GM23248 (cell line): ENCODE data around the gene ZNF22. TPM values are rescaled to one million over a fixed set of nuclear protein-coding genes. Genes with fewer than 3 reads are reported as not detected.

Experiments used
- DNase-seq: peaks from one replicate; pipeline ENCODE4 v3.0.0-alpha.2; 2015
- H2AFZ ChIP-seq: fragments of 200-600 bp; sonication (generic); 2 replicates; pipeline ENCODE4 v1.6.1; 2016; ENCODE audit warnings: antibody characterized with exemption
- H3F3A ChIP-seq: fragments of 200-600 bp; sonication (generic); 2 replicates; pipeline ENCODE4 v1.6.1; 2016; ENCODE audit warnings: mild to moderate bottlenecking, antibody characterized with exemption, mixed run types; ENCODE audit not compliant: insufficient read depth
- H3K27ac ChIP-seq: fragments of 200-600 bp; sonication (generic); 2 replicates; pipeline ENCODE4 v1.5.1; 2016; ENCODE audit warnings: mild to moderate bottlenecking
- H3K27me3 ChIP-seq: fragments of 200-600 bp; sonication (generic); replicated peaks from 2 replicates; pipeline ENCODE4 v1.6.1; 2016; ENCODE audit warnings: mild to moderate bottlenecking; ENCODE audit not compliant: insufficient read depth
- H3K36me3 ChIP-seq: fragments of 200-600 bp; sonication (generic); 2 replicates; pipeline ENCODE4 v1.6.1; 2016; ENCODE audit warnings: low read depth, mild to moderate bottlenecking
- H3K4me1 ChIP-seq: fragments of 200-600 bp; sonication (generic); 2 replicates; pipeline ENCODE4 v1.6.1; 2016; ENCODE audit warnings: mild to moderate bottlenecking; ENCODE audit not compliant: insufficient read depth
- H3K4me2 ChIP-seq: fragments of 200-600 bp; sonication (generic); one replicate; pipeline ENCODE4 v1.6.1; 2016; ENCODE audit warnings: mild to moderate bottlenecking; ENCODE audit not compliant: unreplicated experiment
- H3K4me3 ChIP-seq: fragments of 200-600 bp; sonication (generic); 2 replicates; pipeline ENCODE4 v1.5.1; 2016; ENCODE audit warnings: mild to moderate bottlenecking
- H3K79me2 ChIP-seq: fragments of 200-600 bp; sonication (generic); 2 replicates; pipeline ENCODE4 v1.6.1; 2016; ENCODE audit warnings: mild to moderate bottlenecking; ENCODE audit not compliant: insufficient read depth
- H3K9ac ChIP-seq: fragments of 200-600 bp; sonication (generic); 2 replicates; pipeline ENCODE4 v1.6.1; 2016; ENCODE audit warnings: mild to moderate bottlenecking
- H3K9me2 ChIP-seq: fragments of 200-600 bp; sonication (generic); 2 replicates; pipeline ENCODE4 v1.6.1; 2016; ENCODE audit warnings: mixed run types, mild to moderate bottlenecking, moderate library complexity; ENCODE audit not compliant: insufficient read depth
- H3K9me3 ChIP-seq: fragments of 200-600 bp; sonication (generic); one replicate; pipeline ENCODE4 v1.6.1; 2017; ENCODE audit warnings: low read depth
- H4K20me1 ChIP-seq: fragments of 200-600 bp; sonication (generic); 2 replicates; pipeline ENCODE4 v1.6.0; 2016; ENCODE audit not compliant: insufficient read depth
- EZH2 ChIP-seq: fragments of 200-600 bp; sonication (generic); IDR thresholded peaks from 2 replicates; pipeline ENCODE4 v1.6.1; 2018; ENCODE audit warnings: antibody characterized with exemption, mild to moderate bottlenecking; ENCODE audit not compliant: insufficient read depth, poor library complexity, severe bottlenecking
- EZH2phosphoT487 ChIP-seq: fragments of 200-600 bp; sonication (generic); IDR thresholded peaks from 2 replicates; pipeline ENCODE4 v1.6.1; 2018; ENCODE audit warnings: antibody characterized with exemption, moderate library complexity, mild to moderate bottlenecking, low read depth; ENCODE audit not compliant: insufficient read depth
- WGBS, 2 experiments: methylation state at CpG; one replicate each; pipeline ENCODE4 v1.1.6; 2015 to 2017; ENCODE audit warnings: low lambda C conversion rate in 2 of 2, low coverage in 1 of 2; ENCODE audit errors: missing lambda C conversion rate in 2 of 2; 5-methylcytosine and 5-hydroxymethylcytosine counted together
- in situ Hi-C: fragments of 300-500 bp; cut with MboI; formaldehyde crosslinking; loops from 2 replicates; pipeline ENCODE4 v1.15.0; 2020
- polyA plus RNA-seq: library from polyadenylated mRNA; unstranded; fragments of >200 nt; fragmentation: Nextera tagmentation; extraction: Ambion mirVana; gene quantifications from 2 replicates; pipeline ENCODE4 v1.2.1, GENCODE V29; 2016
- total RNA-seq: library from RNA; depleted of rRNA; stranded (reverse); fragments of >200 nt; shearing (Covaris generic); gene quantifications from 2 replicates; pipeline ENCODE4 v1.2.3, GENCODE V29; 2014

Gene ZNF22
- total and polyA plus RNA-seq, 2 experiments from 2014 or later, result 15.5 to 17.3 TPM

- no peak overlapping the region for H3K4me2 ChIP-seq
- no peak for TF ChIP-seq EZH2phosphoT487
- TF ChIP-seq EZH2, result no peak
- in situ Hi-C loops, result no loop called here
- H3K27ac ChIP-seq, result no peak overlapping the region
- H2AFZ ChIP-seq, result no peak overlapping the region
- H3K4me3 ChIP-seq, result no peak overlapping the region
- H4K20me1 ChIP-seq, result no peaks in the 10 kb centered on the region
- no peaks in the 10 kb centered on the region for H3K36me3 ChIP-seq
- peaks cover 10% of the 10 kb centered on the region; the same call in 1 of the 2 replicates for H3F3A ChIP-seq
- no peaks in the 10 kb centered on the region for H3K9me3 ChIP-seq
- no peaks in the 10 kb centered on the region for H3K27me3 ChIP-seq
- peaks cover 6% of the 10 kb centered on the region for H3K4me1 ChIP-seq
- no peak for DNase-seq
- H3K9ac ChIP-seq, result no peak overlapping the region
- no peaks in the 10 kb centered on the region; the same call in 1 of the 2 replicates for H3K79me2 ChIP-seq
- no peaks in the 10 kb centered on the region for H3K9me2 ChIP-seq
- WGBS, 2 experiments, result 91 to 96% methylated on average over 7 of the region's 7 CpGs
Observed at GRCh38 chr10:44960482-44961229, 40.1 kb upstream of the ZNF22 start.

- no peak overlapping the region for H3K4me3 ChIP-seq
Observed at GRCh38 chr10:44961230-44961571, 39.5 kb upstream of the ZNF22 start.

GRCh38 chr10:44961931-44962750 is 38.6 kb upstream of the ZNF22 start:
- H3F3A ChIP-seq, result peaks cover 10% of the 10 kb centered on the region; the same call in 1 of the 2 replicates
- H3K9ac ChIP-seq, result no peak overlapping the region
- no peak overlapping the region for H3K4me2 ChIP-seq
- H3K4me1 ChIP-seq, result peaks cover 6% of the 10 kb centered on the region
- no peaks in the 10 kb centered on the region for H3K27me3 ChIP-seq
- no peaks in the 10 kb centered on the region for H3K9me3 ChIP-seq
- WGBS, 2 experiments, result 85 to 86% methylated on average over 11 of the region's 11 CpGs
- H3K36me3 ChIP-seq, result no peaks in the 10 kb centered on the region
- no peak overlapping the region for H2AFZ ChIP-seq
- in situ Hi-C loops, result no loop called here
- no peaks in the 10 kb centered on the region; the same call in 1 of the 2 replicates for H3K79me2 ChIP-seq
- no peak overlapping the region for H3K27ac ChIP-seq
- no peak overlapping the region for H3K4me3 ChIP-seq
- no peak for DNase-seq
- H3K9me2 ChIP-seq, result no peaks in the 10 kb centered on the region
- TF ChIP-seq EZH2phosphoT487 (no peak), EZH2 (no peak)
- H4K20me1 ChIP-seq, result no peaks in the 10 kb centered on the region

More at GRCh38 chr10:44961230-44961571, 39.5 kb upstream of the ZNF22 start:
- H3F3A ChIP-seq, result peaks cover 10% of the 10 kb centered on the region; the same call in 1 of the 2 replicates
- H3K9me2 ChIP-seq, result no peaks in the 10 kb centered on the region
- no peaks in the 10 kb centered on the region for H3K27me3 ChIP-seq
- no peaks in the 10 kb centered on the region for H4K20me1 ChIP-seq
- WGBS, 2 experiments, result 79 to 89% methylated on average over 4 of the region's 4 CpGs
- no peaks in the 10 kb centered on the region for H3K9me3 ChIP-seq
- TF ChIP-seq EZH2phosphoT487 (no peak), EZH2 (no peak)
- no peak overlapping the region for H3K4me2 ChIP-seq
- no peak overlapping the region for H2AFZ ChIP-seq
- H3K9ac ChIP-seq, result no peak overlapping the region
- no peak overlapping the region for H3K27ac ChIP-seq
- DNase-seq, result no peak
- H3K79me2 ChIP-seq, result no peaks in the 10 kb centered on the region; the same call in 1 of the 2 replicates
- H3K36me3 ChIP-seq, result no peaks in the 10 kb centered on the region
- in situ Hi-C loops, result no loop called here
- peaks cover 6% of the 10 kb centered on the region for H3K4me1 ChIP-seq

- WGBS, 2 experiments, result 90 to 95% methylated on average over 18 to 19 of the region's 19 CpGs
- Histone ChIP-seq H3K9ac (no peak overlapping the region), H3K27ac (no peak overlapping the region), H2AFZ (no peak overlapping the region), H3K4me1 (peaks cover 6% of the 10 kb centered on the region), H3K4me2 (no peak overlapping the region), H3K79me2 (no peaks in the 10 kb centered on the region), H3F3A (peaks cover 10% of the 10 kb centered on the region; the same call in 1 of the 2 replicates), H3K36me3 (no peaks in the 10 kb centered on the region), H3K9me2 (no peaks in the 10 kb centered on the region), H3K27me3 (no peaks in the 10 kb centered on the region), H3K9me3 (no peaks in the 10 kb centered on the region), H3K4me3 (no peak overlapping the region), H4K20me1 (no peaks in the 10 kb centered on the region)
- TF ChIP-seq EZH2phosphoT487 (no peak), EZH2 (no peak)
- in situ Hi-C loops, result no loop called here
- DNase-seq, result no peak
Observed at GRCh38 chr10:44962870-44963738, 37.6 kb upstream of the ZNF22 start.
